ENCODE measurements around the gene RCC2. TPM values are rescaled to one million over a fixed set of nuclear protein-coding genes. Genes with fewer than 3 reads are reported as not detected.

Gene RCC2
- total RNA-seq, 2 experiments from 2014 or later, result 139 to 250 TPM

DNA sequence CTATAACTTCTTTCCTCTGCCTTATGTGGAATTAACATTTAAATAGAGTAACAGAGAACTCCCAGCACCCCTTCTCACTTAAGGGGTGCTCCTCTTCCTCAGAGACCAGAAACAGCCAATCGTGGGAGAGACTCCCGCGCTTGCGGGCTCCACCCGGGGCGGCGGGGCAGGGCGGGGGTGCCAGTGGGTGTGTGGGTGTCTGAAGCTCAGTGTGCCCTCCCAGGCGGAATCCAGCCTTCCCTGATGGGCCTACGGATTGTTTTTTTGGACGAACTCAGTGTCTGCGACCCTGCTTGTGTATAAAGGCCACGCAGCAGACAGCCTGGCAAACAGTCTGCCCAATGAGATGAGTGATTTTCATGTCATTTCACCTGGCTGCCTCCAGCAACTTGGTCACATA lies 6.2 kb downstream of the RCC2 start:
- peaks cover 88% of the 10 kb centered on the region for H3K36me3 ChIP-seq (ENCODE audit: insufficient read depth, low read length)
- ChIA-PET CTCF (ENCODE audit: unreplicated experiment) (no interaction called here), POLR2A (no interaction called here)
- H4K20me1 ChIP-seq (ENCODE audit: insufficient read depth, low read length), result peaks cover 60% of the 10 kb centered on the region
- no TSS peak for BruUV-seq (replicated peaks)
- H3K9me3 ChIP-seq (ENCODE audit: low read length), result no peaks in the 10 kb centered on the region
- no peak overlapping the region for H2AFZ ChIP-seq (ENCODE audit: low read length)
- H3K79me2 ChIP-seq (ENCODE audit: insufficient read depth, low read depth, low read length), result peaks cover 89% of the 10 kb centered on the region
- H3K27ac ChIP-seq (ENCODE audit: low read depth, low read length, poor library complexity, severe bottlenecking), result no peak overlapping the region
- intact Hi-C loops (cut with micrococcal nuclease; ENCODE audit: unreplicated experiment), result no loop called here
- no peaks in the 10 kb centered on the region for H3K9me2 ChIP-seq (ENCODE audit: insufficient read depth, low read length)
- H3K4me1 ChIP-seq (ENCODE audit: insufficient read depth, low read length, poor library complexity, severe bottlenecking), result peaks cover 19% of the 10 kb centered on the region
- no peak for DNase-seq (ENCODE audit: low spot score)
- H3K4me3 ChIP-seq (ENCODE audit: low read depth, low read length, poor library complexity, severe bottlenecking), result no peak overlapping the region
- no peak overlapping the region for H3K4me2 ChIP-seq (ENCODE audit: low read length)
- TF ChIP-seq EZH2phosphoT487 (IDR thresholded peaks at IDR 0.05; ENCODE audit: borderline replicate concordance, low read depth, low read length), result no peak
- TF ChIP-seq, protein P1, sequence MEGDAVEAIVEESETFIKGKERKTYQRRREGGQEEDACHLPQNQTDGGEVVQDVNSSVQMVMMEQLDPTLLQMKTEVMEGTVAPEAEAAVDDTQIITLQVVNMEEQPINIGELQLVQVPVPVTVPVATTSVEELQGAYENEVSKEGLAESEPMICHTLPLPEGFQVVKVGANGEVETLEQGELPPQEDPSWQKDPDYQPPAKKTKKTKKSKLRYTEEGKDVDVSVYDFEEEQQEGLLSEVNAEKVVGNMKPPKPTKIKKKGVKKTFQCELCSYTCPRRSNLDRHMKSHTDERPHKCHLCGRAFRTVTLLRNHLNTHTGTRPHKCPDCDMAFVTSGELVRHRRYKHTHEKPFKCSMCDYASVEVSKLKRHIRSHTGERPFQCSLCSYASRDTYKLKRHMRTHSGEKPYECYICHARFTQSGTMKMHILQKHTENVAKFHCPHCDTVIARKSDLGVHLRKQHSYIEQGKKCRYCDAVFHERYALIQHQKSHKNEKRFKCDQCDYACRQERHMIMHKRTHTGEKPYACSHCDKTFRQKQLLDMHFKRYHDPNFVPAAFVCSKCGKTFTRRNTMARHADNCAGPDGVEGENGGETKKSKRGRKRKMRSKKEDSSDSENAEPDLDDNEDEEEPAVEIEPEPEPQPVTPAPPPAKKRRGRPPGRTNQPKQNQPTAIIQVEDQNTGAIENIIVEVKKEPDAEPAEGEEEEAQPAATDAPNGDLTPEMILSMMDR (conservative IDR thresholded peaks at IDR 0.05; ENCODE audit: low read length), result no peak

DNA sequence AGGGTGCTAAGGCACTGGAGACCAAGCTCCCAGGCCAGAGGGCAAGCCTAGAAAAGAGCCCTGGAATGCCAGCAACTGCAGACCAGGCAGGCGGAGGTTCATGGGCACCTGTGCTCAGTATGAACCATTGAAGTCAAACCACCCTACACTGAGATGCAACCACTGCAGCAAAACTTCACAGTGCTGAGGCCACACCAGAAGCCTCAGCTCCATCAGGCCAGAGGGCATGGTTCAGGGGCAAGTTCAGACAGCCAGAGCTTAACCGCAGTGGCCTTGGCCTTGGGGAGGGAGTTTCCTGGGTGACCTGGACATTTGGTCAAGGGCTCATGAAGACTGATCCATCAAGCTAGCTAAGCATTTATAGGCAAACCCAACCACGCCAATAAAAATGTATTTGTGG lies 7.1 kb downstream of the RCC2 start:
- peaks cover 60% of the 10 kb centered on the region for H4K20me1 ChIP-seq (ENCODE audit: insufficient read depth, low read length)
- intact Hi-C loops (cut with micrococcal nuclease; ENCODE audit: unreplicated experiment), result no loop called here
- H3K27ac ChIP-seq (ENCODE audit: low read depth, low read length, poor library complexity, severe bottlenecking), result no peak overlapping the region
- POLR2A ChIA-PET, result no interaction called here
- CTCF ChIA-PET (ENCODE audit: unreplicated experiment), result interaction anchor here (0.6 kb wide), 1 partner anchor 14 kb away, joined by 3 read pairs; no protein-coding TSS in a partner anchor
- no peak for TF ChIP-seq EZH2phosphoT487 (IDR thresholded peaks at IDR 0.05; ENCODE audit: borderline replicate concordance, low read depth, low read length)
- TF ChIP-seq, protein P1 (conservative IDR thresholded peaks at IDR 0.05; ENCODE audit: low read length), result no peak
- H2AFZ ChIP-seq (ENCODE audit: low read length), result no peak overlapping the region
- H3K9me2 ChIP-seq (ENCODE audit: insufficient read depth, low read length), result no peaks in the 10 kb centered on the region
- peaks cover 90% of the 10 kb centered on the region for H3K79me2 ChIP-seq (ENCODE audit: insufficient read depth, low read depth, low read length)
- no peak for DNase-seq (ENCODE audit: low spot score)
- peaks cover 96% of the 10 kb centered on the region for H3K36me3 ChIP-seq (ENCODE audit: insufficient read depth, low read length)
- no peak overlapping the region for H3K4me2 ChIP-seq (ENCODE audit: low read length)
- no peak overlapping the region for H3K4me3 ChIP-seq (ENCODE audit: low read depth, low read length, poor library complexity, severe bottlenecking)
- H3K4me1 ChIP-seq (ENCODE audit: insufficient read depth, low read length, poor library complexity, severe bottlenecking), result peaks cover 19% of the 10 kb centered on the region
- no peaks in the 10 kb centered on the region for H3K9me3 ChIP-seq (ENCODE audit: low read length)
- no TSS peak for BruUV-seq (replicated peaks)

DNA sequence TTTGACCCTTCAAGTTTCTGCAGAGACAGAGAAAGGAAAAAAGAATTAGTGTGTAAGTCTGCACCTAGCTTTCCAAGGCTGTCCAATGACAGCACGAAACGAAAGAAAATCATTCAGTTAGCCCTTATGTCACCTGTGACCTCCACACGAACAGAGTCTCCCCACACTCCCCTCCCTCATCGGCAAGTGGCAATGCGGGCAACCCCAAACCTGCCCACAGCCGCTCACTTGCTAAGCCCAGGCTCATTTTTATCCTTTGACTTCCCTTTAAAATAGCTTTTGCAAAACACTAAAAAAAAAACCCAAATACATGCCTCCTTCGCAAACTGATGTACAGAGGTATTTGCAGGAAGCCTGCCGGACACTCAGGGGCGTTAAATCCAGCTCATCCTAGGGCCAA lies 10.3 kb downstream of the RCC2 start:
- no peaks in the 10 kb centered on the region for H3K9me3 ChIP-seq (ENCODE audit: low read length)
- peaks cover 96% of the 10 kb centered on the region for H3K36me3 ChIP-seq (ENCODE audit: insufficient read depth, low read length)
- BruUV-seq (replicated peaks), result no TSS peak
- ChIA-PET CTCF (ENCODE audit: unreplicated experiment) (no interaction called here), POLR2A (no interaction called here)
- no peak overlapping the region for H2AFZ ChIP-seq (ENCODE audit: low read length)
- no peak overlapping the region for H3K4me2 ChIP-seq (ENCODE audit: low read length)
- no peak for DNase-seq (ENCODE audit: low spot score)
- no peak overlapping the region for H3K27ac ChIP-seq (ENCODE audit: low read depth, low read length, poor library complexity, severe bottlenecking)
- peaks cover 64% of the 10 kb centered on the region for H3K79me2 ChIP-seq (ENCODE audit: insufficient read depth, low read depth, low read length)
- TF ChIP-seq EZH2phosphoT487 (IDR thresholded peaks at IDR 0.05; ENCODE audit: borderline replicate concordance, low read depth, low read length), result no peak
- TF ChIP-seq, protein P1 (conservative IDR thresholded peaks at IDR 0.05; ENCODE audit: low read length), result no peak
- no peaks in the 10 kb centered on the region for H3K4me1 ChIP-seq (ENCODE audit: insufficient read depth, low read length, poor library complexity, severe bottlenecking)
- peaks cover 34% of the 10 kb centered on the region for H4K20me1 ChIP-seq (ENCODE audit: insufficient read depth, low read length)
- no peak overlapping the region for H3K4me3 ChIP-seq (ENCODE audit: low read depth, low read length, poor library complexity, severe bottlenecking)
- H3K9me2 ChIP-seq (ENCODE audit: insufficient read depth, low read length), result no peaks in the 10 kb centered on the region
- intact Hi-C loops (cut with micrococcal nuclease; ENCODE audit: unreplicated experiment), result no loop called here

Data from OCI-LY7 (cell line).